OCI-LY7 (cell line): Measurements from ENCODE around the gene ZNF831. TPM values are rescaled to one million over a fixed set of nuclear protein-coding genes. Genes with fewer than 3 reads are reported as not detected.

Experiments
- BruUV-seq: library from RNA; stranded (reverse); fragments of 400-500 nt; replicated peaks from 2 replicates; lab custom pipeline; 2021; lab: Mats Ljungman, UMichigan
- CTCF ChIA-PET: fragments of 300-600 bp; sonication (Branson Sonifier 250); formaldehyde crosslinking; loops from one replicate; lab custom pipeline; 2022; ENCODE audit warnings: antibody characterized with exemption; ENCODE audit not compliant: unreplicated experiment; lab: Charles Lee
- POLR2A ChIA-PET: fragments of 300-600 bp; sonication (Branson Sonifier 250); formaldehyde crosslinking; loops from one replicate; lab custom pipeline; 2022; ENCODE audit warnings: antibody characterized with exemption; lab: Charles Lee
- DNase-seq: peaks from one replicate; pipeline ENCODE4 v3.0.0-alpha.2; 2015; ENCODE audit warnings: low spot score
- H2AFZ ChIP-seq: fragments of 200-600 bp; sonication (generic), shearing (Covaris generic); 2 replicates; pipeline ENCODE4 v1.6.1; 2014; ENCODE audit warnings: mild to moderate bottlenecking, antibody characterized with exemption, low read length, moderate library complexity
- H3K27ac ChIP-seq: fragments of 200-600 bp; sonication (generic); 2 replicates; pipeline ENCODE4 v1.5.1; 2014; ENCODE audit warnings: mixed run types, low read depth, mild to moderate bottlenecking, moderate library complexity, low read length, inconsistent platforms; ENCODE audit not compliant: poor library complexity, severe bottlenecking
- H3K36me3 ChIP-seq: fragments of 200-600 bp; sonication (generic); 2 replicates; pipeline ENCODE4 v1.6.1; 2014; ENCODE audit warnings: mild to moderate bottlenecking, antibody characterized with exemption, low read length, moderate library complexity, mixed read lengths; ENCODE audit not compliant: insufficient read depth
- H3K4me1 ChIP-seq: fragments of 200-600 bp; sonication (generic); 2 replicates; pipeline ENCODE4 v1.5.1; 2014; ENCODE audit warnings: mild to moderate bottlenecking, low read length; ENCODE audit not compliant: insufficient read depth, poor library complexity, severe bottlenecking
- H3K4me2 ChIP-seq: fragments of 200-600 bp; sonication (generic); 2 replicates; pipeline ENCODE4 v1.6.1; 2014; ENCODE audit warnings: mild to moderate bottlenecking, low read length
- H3K4me3 ChIP-seq: fragments of 200-600 bp; sonication (generic); 2 replicates; pipeline ENCODE4 v1.5.1; 2014; ENCODE audit warnings: mild to moderate bottlenecking, low read depth, low read length; ENCODE audit not compliant: poor library complexity, severe bottlenecking
- H3K79me2 ChIP-seq: fragments of 200-600 bp; sonication (generic); 2 replicates; pipeline ENCODE4 v1.6.1; 2016; ENCODE audit warnings: low read depth, mild to moderate bottlenecking, low read length, moderate library complexity, mixed read lengths; ENCODE audit not compliant: insufficient read depth
- H3K9me2 ChIP-seq: fragments of 200-600 bp; sonication (generic); 2 replicates; pipeline ENCODE4 v1.6.1; 2016; ENCODE audit warnings: mild to moderate bottlenecking, low read length, mixed read lengths; ENCODE audit not compliant: insufficient read depth
- H3K9me3 ChIP-seq: fragments of 200-600 bp; sonication (generic); 2 replicates; pipeline ENCODE4 v1.6.1; 2014; ENCODE audit warnings: mild to moderate bottlenecking, mixed run types, low read length, mixed read lengths
- H4K20me1 ChIP-seq: fragments of 200-600 bp; sonication (generic); 2 replicates; pipeline ENCODE4 v1.6.1; 2014; ENCODE audit warnings: mild to moderate bottlenecking, antibody characterized with exemption, low read length, moderate library complexity, mixed read lengths; ENCODE audit not compliant: insufficient read depth
- EZH2phosphoT487 ChIP-seq: fragments of 200-600 bp; sonication (generic); IDR thresholded peaks from 2 replicates; pipeline ENCODE4 v1.6.1; 2018; ENCODE audit warnings: low read depth, borderline replicate concordance, mild to moderate bottlenecking, mixed run types, antibody characterized with exemption, low read length, moderate library complexity, mixed read lengths
- intact Hi-C: fragments of 100-400 bp; cut with micrococcal nuclease; formaldehyde crosslinking; loops from one replicate; pipeline ENCODE4 v1.10.0; 2022; ENCODE audit not compliant: unreplicated experiment
- total RNA-seq, 2 experiments: library from RNA; depleted of rRNA in 1 of 2; stranded (reverse); fragments of >200 nt in 1 of 2; shearing (Covaris generic) in 1 of 2; gene quantifications; 2 replicates each; pipeline ENCODE4 v1.2.3, GENCODE V29; 2014 to 2022
- TF ChIP-seq, protein P1 (sequence below): fragments of 200-600 bp; sonication (generic); conservative IDR thresholded peaks from 2 replicates; pipeline ENCODE4 v1.5.1; 2014; ENCODE audit warnings: mild to moderate bottlenecking, antibody characterized with exemption, low read length, moderate library complexity, mixed read lengths

Gene ZNF831
- total RNA-seq, 2 experiments from 2014 or later = 5.9 to 6.3 TPM

GRCh38 chr20:59124296-59125029 is 39.2 kb upstream of the ZNF831 start:
- TF ChIP-seq EZH2phosphoT487 = no peak
- TF ChIP-seq, protein P1, sequence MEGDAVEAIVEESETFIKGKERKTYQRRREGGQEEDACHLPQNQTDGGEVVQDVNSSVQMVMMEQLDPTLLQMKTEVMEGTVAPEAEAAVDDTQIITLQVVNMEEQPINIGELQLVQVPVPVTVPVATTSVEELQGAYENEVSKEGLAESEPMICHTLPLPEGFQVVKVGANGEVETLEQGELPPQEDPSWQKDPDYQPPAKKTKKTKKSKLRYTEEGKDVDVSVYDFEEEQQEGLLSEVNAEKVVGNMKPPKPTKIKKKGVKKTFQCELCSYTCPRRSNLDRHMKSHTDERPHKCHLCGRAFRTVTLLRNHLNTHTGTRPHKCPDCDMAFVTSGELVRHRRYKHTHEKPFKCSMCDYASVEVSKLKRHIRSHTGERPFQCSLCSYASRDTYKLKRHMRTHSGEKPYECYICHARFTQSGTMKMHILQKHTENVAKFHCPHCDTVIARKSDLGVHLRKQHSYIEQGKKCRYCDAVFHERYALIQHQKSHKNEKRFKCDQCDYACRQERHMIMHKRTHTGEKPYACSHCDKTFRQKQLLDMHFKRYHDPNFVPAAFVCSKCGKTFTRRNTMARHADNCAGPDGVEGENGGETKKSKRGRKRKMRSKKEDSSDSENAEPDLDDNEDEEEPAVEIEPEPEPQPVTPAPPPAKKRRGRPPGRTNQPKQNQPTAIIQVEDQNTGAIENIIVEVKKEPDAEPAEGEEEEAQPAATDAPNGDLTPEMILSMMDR = no peak
- Histone ChIP-seq H4K20me1 (no peaks in the 10 kb centered on the region), H3K9me3 (peaks cover 9% of the 10 kb centered on the region; the same call in 1 of the 2 replicates), H3K9me2 (no peaks in the 10 kb centered on the region), H3K4me2 (peak overlapping the region; percentile 81), H2AFZ (no peak overlapping the region; the same call in 1 of the 2 replicates), H3K79me2 (no peaks in the 10 kb centered on the region), H3K27ac (peak overlapping the region; percentile 84), H3K4me1 (peaks cover 80% of the 10 kb centered on the region), H3K36me3 (no peaks in the 10 kb centered on the region), H3K4me3 (peak overlapping the region; percentile 67)
- ChIA-PET CTCF (interaction anchor here (0.7 kb wide), 1 partner anchor 277 kb away, joined by 3 read pairs; no protein-coding TSS in a partner anchor), POLR2A (interaction anchor here (0.9 to 6.1 kb wide), 3 partner anchors 29 to 49 kb away, joined by 3 to 49 read pairs (median 5); partner anchors contain the start of gene ZNF831)
- no TSS peak for BruUV-seq
- DNase-seq = peak; percentile 10
- intact Hi-C loops = no loop called here

- no peak for TF ChIP-seq EZH2phosphoT487
- TF ChIP-seq, protein P1 = no peak
- Histone ChIP-seq H4K20me1 (no peaks in the 10 kb centered on the region), H3K9me3 (peaks cover 9% of the 10 kb centered on the region; the same call in 1 of the 2 replicates), H3K9me2 (no peaks in the 10 kb centered on the region), H3K27ac (no peak overlapping the region), H3K4me3 (no peak overlapping the region), H2AFZ (no peak overlapping the region; the same call in 1 of the 2 replicates), H3K79me2 (no peaks in the 10 kb centered on the region), H3K4me2 (peak overlapping the region; percentile 35; the same call in 1 of the 2 replicates), H3K4me1 (peaks cover 72% of the 10 kb centered on the region), H3K36me3 (no peaks in the 10 kb centered on the region)
- ChIA-PET CTCF (no interaction called here), POLR2A (interaction anchor here (0.7 to 6.1 kb wide), 2 partner anchors 41 to 504 kb away, joined by 3 to 49 read pairs; partner anchors contain the start of gene ZNF831)
- no peak for DNase-seq
- BruUV-seq = no TSS peak
- intact Hi-C loops = no loop called here
These were observed 38.3 kb upstream of the ZNF831 start for GRCh38 chr20:59125332-59125731.
